Hypothalamus (tissue), 51 donors: ENCODE measurements around the gene LTBP1.
"Not testable (repeated sequence)": the region's sequence is repeated elsewhere in the genome, so short reads cannot be mapped to it uniquely, and the experiment has no call there.

Source experiments
- DNase-seq, 51 donors: peaks; one replicate each; lab custom pipeline; 2025; lab: John Stamatoyannopoulos, UW

Gene LTBP1

GRCh38 chr2:33033606-33034081 is 86.9 kb downstream of the LTBP1 start:
- peak in 5 of 51 donors; percentile 3 to 48 (median 10) for DNase-seq

GRCh38 chr2:33034784-33035183 is 88.0 kb downstream of the LTBP1 start:
- DNase-seq: peak in 5 of 51 donors; percentile 9 to 34 (median 19)

GRCh38 chr2:33038230-33038629 is 91.5 kb downstream of the LTBP1 start:
- no peak for DNase-seq

GRCh38 chr2:33038799-33039198 is 92.0 kb downstream of the LTBP1 start:
- DNase-seq: no peak

GRCh38 chr2:33040541-33040940 is 93.8 kb downstream of the LTBP1 start:
- no peak for DNase-seq

- no peak for DNase-seq
These were observed 95.5 kb downstream of the LTBP1 start for GRCh38 chr2:33042265-33042664.

GRCh38 chr2:33042819-33043218 is 96.1 kb downstream of the LTBP1 start:
- no peak for DNase-seq

GRCh38 chr2:33047939-33048338 is 101.2 kb downstream of the LTBP1 start:
- no peak for DNase-seq

- DNase-seq: no peak
These were observed 105.0 kb downstream of the LTBP1 start for GRCh38 chr2:33051586-33052360.

GRCh38 chr2:33052361-33052735 is 105.6 kb downstream of the LTBP1 start:
- DNase-seq: no peak

- DNase-seq: not testable (repeated sequence)
These were observed 106.0 kb downstream of the LTBP1 start for GRCh38 chr2:33052795-33053194.

- DNase-seq: no peak
These were observed 109.4 kb downstream of the LTBP1 start for GRCh38 chr2:33056170-33056569.

GRCh38 chr2:33057307-33058028 is 110.7 kb downstream of the LTBP1 start:
- not testable (repeated sequence) for DNase-seq

GRCh38 chr2:33058716-33059470 is 112.1 kb downstream of the LTBP1 start:
- no peak for DNase-seq

GRCh38 chr2:33059471-33060156 is 112.9 kb downstream of the LTBP1 start:
- DNase-seq: no peak

- DNase-seq: no peak
These were observed 113.7 kb downstream of the LTBP1 start for GRCh38 chr2:33060405-33060804.

GRCh38 chr2:33062665-33063250 is 116.0 kb downstream of the LTBP1 start:
- no peak for DNase-seq

GRCh38 chr2:33064349-33064801 is 117.6 kb downstream of the LTBP1 start:
- no peak for DNase-seq

- no peak for DNase-seq
These were observed 120.8 kb downstream of the LTBP1 start for GRCh38 chr2:33067598-33067997.

GRCh38 chr2:33068261-33068660 is 121.5 kb downstream of the LTBP1 start:
- no peak for DNase-seq
